ENCODE data around the gene NECTIN1.

Gene NECTIN1

DNA sequence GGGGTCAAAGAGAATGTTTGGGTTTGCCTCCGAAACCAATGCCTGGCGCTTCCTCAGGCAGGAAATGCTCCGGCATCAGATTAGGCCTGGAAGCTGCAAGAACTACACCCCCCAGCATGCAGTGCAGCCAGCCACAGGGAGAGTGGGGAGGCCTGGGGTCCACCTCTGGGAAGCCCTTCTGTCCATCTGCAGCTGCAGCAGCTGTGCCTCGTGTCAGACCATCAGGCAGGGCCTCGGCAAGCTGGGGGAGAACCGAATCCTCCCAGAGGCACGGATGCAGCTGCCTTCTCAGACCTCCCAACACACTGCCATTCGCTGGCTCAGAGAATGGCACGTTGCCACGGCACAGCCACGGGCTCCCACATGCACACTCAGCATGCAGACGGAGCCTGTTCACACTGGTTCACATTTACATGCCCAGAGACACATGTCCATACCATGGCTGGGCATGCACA, 57.4 kb downstream of the NECTIN1 start:
- DNase-seq (ENCODE audit: low read depth in 2 of 2) = no peak

DNA sequence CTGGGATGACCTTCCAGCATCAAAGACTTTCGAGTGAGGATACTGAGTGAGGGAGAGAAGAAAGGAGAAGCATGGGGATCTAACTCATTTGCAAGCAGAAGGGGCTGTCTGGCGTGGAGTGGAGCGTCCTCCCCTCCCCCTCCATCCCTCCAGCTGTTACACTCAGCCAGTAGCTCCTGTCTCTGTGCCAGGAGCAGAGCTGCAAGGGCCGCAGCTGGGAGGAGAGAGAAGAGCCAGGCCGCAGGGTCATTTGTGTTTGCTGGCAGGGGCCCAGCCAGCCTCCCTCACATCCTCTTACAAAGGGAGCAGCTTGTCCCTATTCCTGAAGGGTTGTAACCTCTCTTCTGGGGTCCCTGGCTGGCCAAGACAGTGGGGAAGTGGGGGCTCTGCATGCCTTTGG, 57.9 kb downstream of the NECTIN1 start:
- no peak for DNase-seq (ENCODE audit: low read depth in 2 of 2)

DNA sequence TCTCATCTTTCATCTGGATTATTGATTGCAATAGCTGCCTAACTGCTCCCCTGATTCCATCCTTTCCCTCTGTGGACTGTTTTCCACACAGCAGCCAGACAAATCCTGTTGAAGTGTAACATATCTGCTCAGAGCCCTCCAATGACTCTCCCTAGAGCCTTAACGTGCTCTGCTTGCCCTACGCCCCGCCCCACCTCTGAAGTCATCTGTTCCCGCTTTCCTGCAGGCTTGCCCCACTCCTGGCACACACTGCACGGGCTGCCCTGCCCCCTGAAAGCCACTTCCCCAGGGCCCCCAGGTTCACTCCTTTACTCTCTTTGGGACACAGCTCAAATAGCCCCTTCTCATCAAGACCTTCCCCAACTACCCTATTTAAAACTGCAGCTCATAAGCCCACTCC, 59.5 kb downstream of the NECTIN1 start:
- DNase-seq (ENCODE audit: low read depth in 2 of 2) = no peak

DNA sequence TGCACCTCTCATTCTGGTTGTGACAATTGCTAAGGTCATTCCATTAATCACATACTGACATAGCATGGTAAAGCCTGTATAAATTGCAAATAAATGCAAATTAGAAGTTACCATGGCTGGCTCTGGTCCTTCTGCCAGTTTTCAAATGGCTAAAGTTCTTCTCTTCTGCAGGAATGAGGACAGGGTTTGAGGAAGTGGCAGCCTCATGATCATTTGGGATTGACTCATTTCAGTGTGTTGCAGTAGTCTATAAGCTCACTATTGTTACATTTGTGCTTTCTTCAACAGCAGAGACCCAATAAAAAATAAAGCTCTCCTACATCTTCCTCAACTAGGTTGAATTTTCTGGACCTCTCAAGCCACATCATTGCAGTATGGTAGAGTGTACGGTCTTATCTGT, 60.3 kb downstream of the NECTIN1 start:
- DNase-seq (ENCODE audit: low read depth in 2 of 2) = no peak

- DNase-seq (ENCODE audit: low read depth in 2 of 2) = peak; percentile 12 to 52
These were observed 62.4 kb downstream of the NECTIN1 start for GRCh38 chr11:119666463-119667131.

DNA sequence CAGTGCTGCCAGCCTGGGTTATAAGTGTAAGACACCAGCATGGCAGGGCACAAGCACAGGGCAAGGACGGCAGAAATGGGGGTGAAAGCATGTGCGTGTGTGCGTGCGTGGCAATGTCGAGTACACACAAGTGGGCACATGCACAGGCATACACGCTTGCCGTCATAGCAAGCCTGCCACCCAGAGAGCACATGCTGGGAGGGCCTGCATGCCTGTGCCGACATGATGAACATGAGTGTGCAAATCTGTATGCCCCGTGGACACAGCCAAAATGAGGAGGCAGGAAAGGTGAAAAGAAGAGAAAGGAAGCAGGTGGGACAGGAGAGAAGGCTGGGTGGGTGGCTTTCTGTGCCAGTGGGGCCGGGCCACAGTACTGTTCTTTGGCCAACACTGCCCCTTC, 62.9 kb downstream of the NECTIN1 start:
- DNase-seq (ENCODE audit: low read depth in 2 of 2) = no peak

DNA sequence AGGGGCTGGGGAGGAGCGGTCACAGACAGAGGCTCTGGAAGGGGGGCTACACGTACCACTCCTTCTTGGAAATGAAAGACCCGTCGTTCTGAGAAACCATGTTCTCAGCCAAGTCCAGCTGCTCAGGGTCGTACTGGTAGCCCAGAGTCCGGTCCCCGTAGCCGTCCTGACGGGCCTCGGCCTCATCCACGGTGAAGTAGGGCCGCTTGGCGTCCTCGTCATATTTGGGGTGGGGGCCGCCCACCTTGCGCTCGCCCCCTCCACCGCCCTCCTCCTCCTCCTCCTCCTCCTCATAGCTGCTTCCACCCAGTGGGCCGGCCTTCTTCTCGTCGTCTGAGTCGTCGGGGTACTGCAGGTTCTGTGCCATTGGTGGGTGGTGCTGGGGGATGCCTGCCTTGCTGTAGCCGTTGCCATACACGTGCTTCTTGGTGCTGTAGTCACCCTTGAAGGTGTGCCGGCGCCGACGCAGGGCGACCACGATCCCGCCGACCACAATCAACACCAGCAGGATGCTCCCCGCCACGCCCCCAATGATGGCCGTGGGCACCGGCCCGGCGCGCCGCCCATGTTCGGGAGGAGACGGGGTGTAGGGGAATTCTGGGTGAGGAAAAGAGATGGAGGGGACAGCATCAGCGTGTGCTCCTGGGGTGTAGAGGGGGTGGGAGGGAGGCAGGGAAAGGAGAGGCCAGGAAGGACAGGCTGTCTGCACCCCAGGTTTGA, 64.1 kb downstream of the NECTIN1 start:
- DNase-seq (ENCODE audit: low read depth in 2 of 2) = no peak

DNA sequence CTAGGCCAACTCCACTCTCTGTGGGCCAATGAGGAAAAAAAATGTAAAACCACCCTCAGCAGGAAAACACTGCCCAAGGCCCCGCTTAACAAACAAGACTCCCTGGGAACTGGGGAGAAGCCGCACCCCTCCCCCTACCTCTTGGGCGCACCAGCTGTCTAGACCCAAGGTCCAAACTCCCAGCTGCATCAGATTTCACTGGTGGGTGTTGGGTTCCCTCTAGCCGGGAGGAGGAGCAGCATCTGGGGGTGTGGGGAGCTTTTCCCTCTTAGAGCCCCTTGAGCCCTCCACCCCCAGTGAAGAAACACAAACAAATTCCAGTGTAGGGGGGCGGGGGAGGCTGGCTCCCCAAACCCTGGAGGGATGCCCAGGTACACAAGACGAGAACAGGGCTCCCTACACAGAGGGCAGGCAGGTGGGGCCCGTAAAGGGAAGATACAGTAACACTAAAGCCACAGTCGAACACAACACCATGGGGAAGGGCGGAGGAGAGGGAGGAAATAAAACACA, 64.9 kb downstream of the NECTIN1 start:
- no peak for DNase-seq (ENCODE audit: low read depth in 2 of 2)

- DNase-seq (ENCODE audit: low read depth in 2 of 2) = no peak
These were observed 65.7 kb downstream of the NECTIN1 start for GRCh38 chr11:119663279-119663678.

DNA sequence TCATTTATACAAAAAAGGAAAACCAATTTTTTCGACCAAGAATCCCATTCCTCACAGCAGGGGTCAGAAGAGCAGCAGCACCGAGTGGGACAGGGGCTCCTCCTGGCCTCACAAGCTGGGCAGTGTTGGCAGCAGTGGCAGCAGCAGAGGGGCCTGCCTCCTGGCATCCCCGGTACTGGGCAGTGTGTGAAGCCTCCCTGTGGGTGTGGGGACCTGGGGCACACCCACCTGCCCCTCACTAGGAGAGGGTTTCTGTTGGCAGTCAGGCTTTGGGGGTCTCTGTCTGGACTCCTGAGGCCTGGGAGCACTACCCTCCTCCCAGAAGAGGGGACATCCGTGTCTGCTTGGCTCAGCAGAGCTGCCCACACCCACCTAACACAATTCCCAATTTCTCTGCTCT, 67.8 kb downstream of the NECTIN1 start:
- DNase-seq (ENCODE audit: low read depth in 2 of 2) = no peak

DNA sequence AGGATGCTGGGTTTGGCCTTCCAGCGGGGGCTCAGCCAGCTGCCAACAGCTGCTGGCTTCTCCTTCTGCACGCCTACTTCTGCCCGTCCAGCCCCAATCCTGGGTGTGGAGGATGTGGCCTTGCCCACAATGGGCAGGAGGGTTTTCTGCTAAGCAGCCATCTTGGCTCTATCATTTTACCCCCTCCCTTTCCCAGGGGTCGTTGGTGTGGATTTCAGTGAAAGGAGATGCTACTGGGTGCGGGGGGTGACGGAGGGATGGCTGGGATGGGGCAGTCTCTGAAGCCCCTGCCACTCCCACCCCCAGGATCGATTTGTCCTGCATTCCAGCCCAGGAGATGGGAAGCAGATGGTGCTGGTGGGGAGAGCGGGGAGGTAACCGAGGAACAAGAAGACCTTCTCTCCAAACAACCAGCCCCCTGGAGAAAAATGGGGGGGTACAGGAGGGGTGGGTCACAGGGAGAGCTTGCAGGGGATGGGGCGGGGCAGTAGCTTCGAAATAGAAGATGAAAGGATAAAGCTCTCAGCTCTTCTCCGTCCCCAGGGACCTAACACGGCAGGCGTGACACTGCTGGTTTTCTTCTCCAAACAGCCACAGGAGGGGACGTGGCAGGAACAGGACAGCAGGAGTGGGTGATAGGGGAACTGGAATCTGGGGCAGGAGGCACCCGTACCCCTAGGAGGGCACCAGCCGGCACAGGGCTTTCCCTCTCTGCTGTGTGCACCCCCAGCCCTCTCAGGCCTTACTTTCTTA, 68.9 kb downstream of the NECTIN1 start:
- DNase-seq (ENCODE audit: low read depth in 2 of 2) = no peak

DNA sequence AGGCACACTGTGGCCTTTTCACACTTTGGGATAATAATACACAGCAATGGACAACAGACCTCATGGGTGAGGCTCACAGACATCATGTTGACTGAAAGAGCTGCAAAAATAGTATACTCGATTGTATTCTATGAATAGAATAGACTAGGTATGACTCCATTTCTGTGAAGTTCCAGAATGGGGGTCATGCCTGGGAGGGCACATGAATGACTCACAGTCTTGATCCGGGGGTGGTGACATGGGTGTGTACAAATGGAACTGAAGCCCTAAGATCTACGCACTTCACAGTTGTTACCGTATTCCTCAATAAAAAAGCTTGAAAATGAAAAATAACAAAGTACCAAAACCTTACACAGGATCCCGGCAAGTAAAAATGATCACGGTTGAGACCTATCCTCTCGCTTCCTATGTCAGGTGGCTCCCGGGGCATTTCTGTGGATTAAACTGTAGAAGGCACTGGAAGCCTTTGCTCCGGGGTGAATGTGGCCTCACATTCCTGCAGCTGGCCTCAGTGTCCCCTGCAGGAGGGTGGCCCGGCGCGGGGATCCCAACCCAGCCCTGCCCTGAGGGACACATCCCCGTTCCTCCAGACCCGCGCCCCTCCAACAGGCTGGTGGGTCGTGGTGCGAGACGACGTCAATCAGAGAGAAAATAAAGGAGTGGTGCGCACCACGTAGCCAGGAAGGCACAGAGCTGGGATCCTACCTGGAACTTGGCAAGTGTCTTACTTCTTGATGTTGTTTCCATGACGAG, 75.9 kb downstream of the NECTIN1 start:
- DNase-seq (ENCODE audit: low read depth in 2 of 2) = no peak

DNA sequence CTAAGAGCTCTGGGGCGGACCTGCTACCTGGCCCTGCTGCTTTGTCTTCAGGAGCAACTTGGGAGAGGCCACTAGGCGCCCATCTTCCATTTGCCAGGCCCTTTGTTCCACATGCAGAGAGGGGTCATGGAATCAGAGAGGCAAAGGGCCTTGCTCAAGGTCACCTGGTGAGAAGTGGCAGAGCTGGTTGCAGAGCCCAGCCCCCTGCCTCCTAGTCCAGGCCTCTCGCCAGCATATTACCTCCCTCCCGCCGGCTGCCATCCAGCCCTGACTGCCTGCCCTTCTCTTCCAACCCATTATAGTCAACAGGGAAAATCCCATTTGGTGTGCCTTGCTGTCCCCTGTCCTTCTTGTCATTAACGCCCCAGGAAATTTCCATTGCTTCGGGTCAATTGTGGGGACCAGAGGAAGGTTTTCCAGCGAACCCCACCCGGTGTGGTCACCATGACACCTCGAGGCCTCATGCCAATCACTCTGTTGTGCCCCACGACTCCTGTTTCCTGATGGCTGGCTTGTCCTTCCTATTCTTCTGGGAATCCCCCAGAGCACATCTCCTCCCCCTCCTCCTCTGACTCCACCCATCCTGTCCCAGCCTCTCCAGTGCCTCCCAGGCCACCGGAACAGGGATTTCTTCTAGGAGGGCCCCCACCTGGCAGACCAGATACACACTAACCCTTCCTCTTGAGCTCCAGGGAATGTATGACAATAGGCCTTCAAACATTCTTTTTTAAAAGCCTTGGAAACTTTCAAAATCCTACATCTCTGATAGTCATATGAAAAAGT, 77.0 kb downstream of the NECTIN1 start:
- no peak for DNase-seq (ENCODE audit: low read depth in 2 of 2)

DNA sequence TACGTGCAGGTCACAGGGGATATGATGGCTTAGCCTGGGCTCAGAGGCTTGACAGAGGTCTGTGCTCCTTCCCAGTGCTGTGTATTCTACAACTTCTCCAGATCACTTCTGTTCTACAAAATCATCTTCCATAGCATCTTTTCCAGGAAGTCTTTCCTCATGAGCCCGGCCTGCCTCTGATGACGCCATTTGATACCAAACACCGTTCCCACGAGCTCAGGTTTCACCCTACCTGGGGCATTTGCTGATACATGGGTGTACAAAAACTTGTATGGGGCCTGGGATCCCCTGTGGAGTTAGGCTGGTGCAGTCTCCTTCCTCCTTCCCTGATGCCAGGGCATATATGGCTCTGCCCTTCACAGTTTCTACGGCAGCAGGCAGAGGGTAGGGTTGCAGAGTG, 78.7 kb downstream of the NECTIN1 start:
- DNase-seq (ENCODE audit: low read depth in 2 of 2) = no peak

- DNase-seq (ENCODE audit: low read depth in 2 of 2) = no peak
These were observed 81.7 kb downstream of the NECTIN1 start for GRCh38 chr11:119647254-119647653.

GRCh38 chr11:119645018-119645417, 84.0 kb downstream of the NECTIN1 start:
- no peak for DNase-seq (ENCODE audit: low read depth in 2 of 2)

GRCh38 chr11:119644502-119644901, 84.5 kb downstream of the NECTIN1 start:
- no peak for DNase-seq (ENCODE audit: low read depth in 2 of 2)

GRCh38 chr11:119643876-119644225, 85.1 kb downstream of the NECTIN1 start:
- no peak for DNase-seq (ENCODE audit: low read depth in 2 of 2)

- no peak for DNase-seq (ENCODE audit: low read depth in 2 of 2)
These were observed 85.7 kb downstream of the NECTIN1 start for GRCh38 chr11:119643212-119643875.

GRCh38 chr11:119641983-119642745, 86.8 kb downstream of the NECTIN1 start:
- DNase-seq (ENCODE audit: low read depth in 2 of 2) = no peak

All from stimulated activated CD4-positive, alpha-beta T cell treated with anti-CD3 and anti-CD28 coated beads, Interleukin-15, amount 100 ng/mL, for 48 hours (primary cell).